Measurements from ENCODE around the gene NRG3.

NRG3 gene

GRCh38 chr10:82284180-82284579 lies 409.2 kb downstream of the NRG3 start:
- no peaks in the 10 kb centered on the region for H3K27me3 ChIP-seq (replicated peaks)
- in situ Hi-C loops (cut with HindIII; ENCODE audit: low pct_ligation_motif_present, low sequenced_read_pairs), result no loop called here
- TF ChIP-seq CTCF (IDR thresholded peaks at IDR 0.05; ENCODE audit: low read depth, low read length, missing control alignments), result no peak
- H3K27ac ChIP-seq, result no peak overlapping the region
- H3K4me3 ChIP-seq (ENCODE audit: low read depth, low read length), result no peak overlapping the region
- no peaks in the 10 kb centered on the region for H3K36me3 ChIP-seq (replicated peaks)
- no peak for DNase-seq

- in situ Hi-C loops (cut with HindIII; ENCODE audit: low pct_ligation_motif_present, low sequenced_read_pairs), result no loop called here
- no peaks in the 10 kb centered on the region for H3K36me3 ChIP-seq (replicated peaks)
- no peak for TF ChIP-seq CTCF (IDR thresholded peaks at IDR 0.05; ENCODE audit: low read depth, low read length, missing control alignments)
- peak; percentile 41 for DNase-seq
- H3K27ac ChIP-seq, result no peak overlapping the region
- H3K4me3 ChIP-seq (ENCODE audit: low read depth, low read length), result no peak overlapping the region
- H3K27me3 ChIP-seq (replicated peaks), result no peaks in the 10 kb centered on the region
Observed at GRCh38 chr10:82288461-82288881, 413.5 kb downstream of the NRG3 start.

GRCh38 chr10:82289945-82290344 lies 415.0 kb downstream of the NRG3 start:
- TF ChIP-seq CTCF (IDR thresholded peaks at IDR 0.05; ENCODE audit: low read depth, low read length, missing control alignments), result no peak
- in situ Hi-C loops (cut with HindIII; ENCODE audit: low pct_ligation_motif_present, low sequenced_read_pairs), result no loop called here
- Histone ChIP-seq H3K36me3 (replicated peaks) (no peaks in the 10 kb centered on the region), H3K4me3 (ENCODE audit: low read depth, low read length) (no peak overlapping the region), H3K27me3 (replicated peaks) (no peaks in the 10 kb centered on the region), H3K27ac (no peak overlapping the region)
- DNase-seq, result no peak

DNA sequence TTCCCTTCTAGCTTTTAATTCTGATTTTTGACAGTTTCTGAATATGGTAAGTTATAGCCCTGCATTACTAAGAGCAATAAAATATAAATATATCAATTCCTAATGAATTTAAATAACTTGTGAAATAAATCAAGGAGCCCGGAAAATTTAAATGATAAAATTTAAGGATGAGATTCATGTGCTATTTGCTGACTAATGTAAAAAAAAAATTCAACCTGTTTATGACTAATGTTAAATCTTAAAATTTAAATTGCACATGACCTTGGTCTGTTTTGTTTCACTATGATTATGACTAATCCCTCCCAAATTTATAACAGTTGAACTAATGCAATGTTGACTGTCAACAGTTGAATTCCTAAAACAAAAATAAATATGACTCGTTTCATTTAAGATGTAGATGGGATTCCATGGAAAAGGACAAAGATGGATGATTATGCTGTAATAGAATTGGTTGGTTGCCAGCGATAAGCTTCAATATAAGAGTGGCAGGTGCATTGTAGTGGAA lies 419.9 kb downstream of the NRG3 start:
- no peaks in the 10 kb centered on the region for H3K36me3 ChIP-seq (replicated peaks)
- H3K27ac ChIP-seq, result no peak overlapping the region
- in situ Hi-C loops (cut with HindIII; ENCODE audit: low pct_ligation_motif_present, low sequenced_read_pairs), result no loop called here
- H3K4me3 ChIP-seq (ENCODE audit: low read depth, low read length), result no peak overlapping the region
- DNase-seq, result no peak
- no peak for TF ChIP-seq CTCF (IDR thresholded peaks at IDR 0.05; ENCODE audit: low read depth, low read length, missing control alignments)
- no peaks in the 10 kb centered on the region for H3K27me3 ChIP-seq (replicated peaks)

DNA sequence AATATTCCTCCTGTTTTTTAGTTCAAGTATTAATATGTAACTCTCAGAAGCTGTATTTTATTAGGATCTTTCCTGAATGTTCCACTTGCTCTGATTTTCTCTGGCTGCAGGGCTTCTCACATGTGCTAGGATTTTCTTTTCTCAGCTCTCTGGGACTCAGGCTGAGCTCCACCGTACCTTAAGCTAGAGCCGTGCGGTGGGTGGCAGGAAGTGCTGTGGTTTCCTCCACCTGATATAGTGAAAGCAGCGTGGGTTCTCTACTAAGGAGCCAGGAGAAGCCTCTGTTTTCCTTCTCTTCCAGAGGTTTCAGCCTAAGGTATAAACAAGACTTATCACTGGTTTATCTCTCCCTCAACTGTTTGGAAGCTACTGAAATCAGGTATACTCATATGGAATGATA lies 433.6 kb downstream of the NRG3 start:
- Histone ChIP-seq H3K36me3 (replicated peaks) (no peaks in the 10 kb centered on the region), H3K27me3 (replicated peaks) (no peaks in the 10 kb centered on the region), H3K4me3 (ENCODE audit: low read depth, low read length) (no peak overlapping the region), H3K27ac (no peak overlapping the region)
- DNase-seq, result no peak
- in situ Hi-C loops (cut with HindIII; ENCODE audit: low pct_ligation_motif_present, low sequenced_read_pairs), result no loop called here
- no peak for TF ChIP-seq CTCF (IDR thresholded peaks at IDR 0.05; ENCODE audit: low read depth, low read length, missing control alignments)

DNA sequence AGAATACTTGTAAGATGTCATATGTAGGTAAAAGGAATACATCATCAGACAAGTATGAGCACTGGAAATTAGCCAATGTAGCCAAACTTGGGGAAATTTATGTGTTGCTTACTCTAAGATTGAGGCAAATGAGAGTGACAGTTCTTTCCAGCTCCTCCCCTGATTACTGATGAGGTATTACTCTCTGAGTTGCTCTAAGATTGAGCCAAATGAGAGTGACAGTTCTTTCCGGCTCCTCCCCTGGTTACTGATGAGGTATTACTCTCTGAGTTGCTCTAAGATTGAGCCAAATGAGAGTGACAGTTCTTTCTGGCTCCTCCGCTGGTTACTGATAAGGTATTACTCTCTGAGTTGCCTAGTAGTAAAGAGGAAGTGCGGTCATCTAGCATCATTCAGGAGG lies 435.8 kb downstream of the NRG3 start:
- no peak for DNase-seq
- no peaks in the 10 kb centered on the region for H3K27me3 ChIP-seq (replicated peaks)
- in situ Hi-C loops (cut with HindIII; ENCODE audit: low pct_ligation_motif_present, low sequenced_read_pairs), result no loop called here
- H3K36me3 ChIP-seq (replicated peaks), result no peaks in the 10 kb centered on the region
- H3K27ac ChIP-seq, result no peak overlapping the region
- no peak for TF ChIP-seq CTCF (IDR thresholded peaks at IDR 0.05; ENCODE audit: low read depth, low read length, missing control alignments)
- no peak overlapping the region for H3K4me3 ChIP-seq (ENCODE audit: low read depth, low read length)

Measured in brain microvascular endothelial cell (primary cell).